ENCODE results near the gene DPF3.

- TF ChIP-seq CTCF (IDR thresholded peaks at IDR 0.05) (no peak), POLR2A (IDR thresholded peaks at IDR 0.05) (no peak)
Observed at GRCh38 chr14:72907886-72908285, 14.0 kb upstream of the DPF3 start.

All from right lobe of liver (tissue), 4 donors.